Measurements from ENCODE around the gene KLRF2.

Gene KLRF2

DNA sequence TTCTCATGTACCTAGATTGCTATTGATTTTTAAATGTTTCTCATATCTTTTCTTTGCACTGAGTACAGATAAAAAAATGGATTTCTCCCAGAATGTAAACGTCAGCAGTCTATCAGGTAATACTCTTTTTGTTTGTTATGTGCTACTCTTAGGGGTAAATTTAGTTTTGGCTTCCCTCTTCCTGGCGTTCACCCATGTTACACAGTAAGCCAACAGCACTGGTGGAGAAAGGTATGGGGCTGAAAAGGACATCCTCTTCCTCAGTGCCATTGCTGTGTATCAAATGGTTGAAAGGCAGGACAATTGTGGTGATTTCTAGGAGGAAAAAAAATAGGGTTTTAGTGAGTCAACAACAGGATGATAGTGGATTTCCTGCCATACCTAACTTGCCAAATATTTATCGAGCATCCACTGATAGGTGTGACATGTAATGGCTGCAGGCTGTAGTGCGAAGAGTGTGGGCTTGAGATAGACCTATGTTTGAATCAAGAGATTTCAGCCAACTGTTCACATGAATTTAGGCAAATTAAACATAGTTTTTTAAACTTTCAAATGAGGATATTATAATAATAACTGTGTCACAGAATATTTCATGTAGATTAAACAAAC is 7.5 kb downstream of the KLRF2 start:
- Histone ChIP-seq H3K27me3 (ENCODE audit: insufficient read depth, insufficient read length) (no peaks in the 10 kb centered on the region), H3K4me1 (ENCODE audit: insufficient read depth, insufficient read length) (no peaks in the 10 kb centered on the region), H3K9me3 (ENCODE audit: insufficient read depth, low read length) (no peaks in the 10 kb centered on the region), H3K4me3 (ENCODE audit: insufficient read length, low read depth) (no peak overlapping the region), H3K9ac (ENCODE audit: insufficient read length, low read depth) (no peak overlapping the region), H3K36me3 (ENCODE audit: insufficient read depth, insufficient read length, low read length) (no peaks in the 10 kb centered on the region)
- no peak for DNase-seq (ENCODE audit: low read depth, low spot score)
- TF ChIP-seq YY1 (IDR thresholded peaks at IDR 0.05; ENCODE audit: insufficient read depth, insufficient read length) (no peak), ZNF274 (IDR thresholded peaks at IDR 0.05; ENCODE audit: low read depth, low read length) (no peak), SUZ12 (IDR thresholded peaks at IDR 0.05; ENCODE audit: extremely low read depth, insufficient read depth, insufficient read length) (no peak)

DNA sequence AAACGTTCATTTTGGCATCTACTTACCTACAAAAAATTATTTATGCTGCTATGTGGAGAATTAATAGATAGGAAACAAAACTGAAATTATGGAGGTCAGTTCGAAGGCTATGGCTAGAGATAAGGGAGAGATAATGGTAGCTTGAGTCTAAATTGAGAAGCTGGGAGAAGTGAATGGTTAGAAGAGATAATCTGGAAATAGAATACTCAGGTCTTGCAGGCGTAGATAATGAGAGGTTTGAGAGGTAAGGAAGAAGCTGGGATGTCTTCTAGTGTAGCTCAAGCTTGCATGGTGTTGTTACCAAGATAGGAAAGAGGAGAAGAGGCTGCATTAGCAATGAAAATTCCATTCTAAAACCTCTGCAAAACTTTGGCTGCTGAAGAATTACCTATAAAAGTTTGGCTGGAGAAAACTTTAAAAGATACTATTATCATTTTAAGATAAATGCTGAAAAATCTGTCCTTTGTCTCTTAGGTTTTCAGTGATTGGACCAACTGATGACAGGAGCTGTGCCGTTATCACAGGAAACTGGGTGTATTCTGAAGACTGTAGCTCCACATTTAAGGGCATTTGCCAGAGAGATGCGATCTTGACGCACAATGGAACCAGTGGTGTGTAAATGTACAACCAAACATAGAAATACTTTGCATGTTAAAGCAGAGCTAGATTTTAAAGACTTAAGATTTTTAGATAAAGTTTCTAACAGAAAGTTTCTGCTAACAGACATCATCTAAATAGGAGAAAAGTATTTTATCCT is 14.1 kb downstream of the KLRF2 start:
- Histone ChIP-seq H3K27me3 (ENCODE audit: insufficient read depth, insufficient read length) (no peaks in the 10 kb centered on the region), H3K4me3 (ENCODE audit: insufficient read length, low read depth) (no peak overlapping the region), H3K9me3 (ENCODE audit: insufficient read depth, low read length) (no peaks in the 10 kb centered on the region), H3K36me3 (ENCODE audit: insufficient read depth, insufficient read length, low read length) (no peaks in the 10 kb centered on the region), H3K4me1 (ENCODE audit: insufficient read depth, insufficient read length) (no peaks in the 10 kb centered on the region), H3K9ac (ENCODE audit: insufficient read length, low read depth) (no peak overlapping the region)
- DNase-seq (ENCODE audit: low read depth, low spot score) = no peak
- no peak for TF ChIP-seq ZNF274 (IDR thresholded peaks at IDR 0.05; ENCODE audit: low read depth, low read length)
- no peak for TF ChIP-seq SUZ12 (IDR thresholded peaks at IDR 0.05; ENCODE audit: extremely low read depth, insufficient read depth, insufficient read length)
- TF ChIP-seq YY1 (IDR thresholded peaks at IDR 0.05; ENCODE audit: insufficient read depth, insufficient read length) = no peak

DNA sequence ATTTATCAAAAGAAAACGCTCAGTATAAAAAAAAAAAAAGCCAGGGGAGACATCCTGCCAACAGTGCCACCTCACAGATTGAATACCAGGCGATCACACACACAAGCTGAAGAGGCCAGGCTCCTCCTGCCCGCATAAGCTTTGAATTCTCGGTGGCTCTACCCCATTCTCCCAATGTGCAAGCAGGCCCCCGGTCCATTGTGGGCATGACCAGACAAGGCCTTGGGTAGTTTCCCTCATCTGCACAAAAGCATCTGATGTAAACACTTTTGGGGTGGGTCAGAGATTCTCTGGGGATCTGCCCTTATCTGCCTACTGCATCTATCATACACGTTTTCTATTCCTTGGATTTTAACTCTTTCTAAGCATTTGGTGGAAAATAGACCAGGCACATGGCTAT is 16.2 kb downstream of the KLRF2 start:
- Histone ChIP-seq H3K9me3 (ENCODE audit: insufficient read depth, low read length) (peaks cover 9% of the 10 kb centered on the region), H3K4me3 (ENCODE audit: insufficient read length, low read depth) (no peak overlapping the region), H3K27me3 (ENCODE audit: insufficient read depth, insufficient read length) (no peaks in the 10 kb centered on the region), H3K9ac (ENCODE audit: insufficient read length, low read depth) (no peak overlapping the region), H3K36me3 (ENCODE audit: insufficient read depth, insufficient read length, low read length) (no peaks in the 10 kb centered on the region), H3K4me1 (ENCODE audit: insufficient read depth, insufficient read length) (no peaks in the 10 kb centered on the region)
- no peak for TF ChIP-seq SUZ12 (IDR thresholded peaks at IDR 0.05; ENCODE audit: extremely low read depth, insufficient read depth, insufficient read length)
- no peak for TF ChIP-seq YY1 (IDR thresholded peaks at IDR 0.05; ENCODE audit: insufficient read depth, insufficient read length)
- TF ChIP-seq ZNF274 (IDR thresholded peaks at IDR 0.05; ENCODE audit: low read depth, low read length) = no peak
- no peak for DNase-seq (ENCODE audit: low read depth, low spot score)

DNA sequence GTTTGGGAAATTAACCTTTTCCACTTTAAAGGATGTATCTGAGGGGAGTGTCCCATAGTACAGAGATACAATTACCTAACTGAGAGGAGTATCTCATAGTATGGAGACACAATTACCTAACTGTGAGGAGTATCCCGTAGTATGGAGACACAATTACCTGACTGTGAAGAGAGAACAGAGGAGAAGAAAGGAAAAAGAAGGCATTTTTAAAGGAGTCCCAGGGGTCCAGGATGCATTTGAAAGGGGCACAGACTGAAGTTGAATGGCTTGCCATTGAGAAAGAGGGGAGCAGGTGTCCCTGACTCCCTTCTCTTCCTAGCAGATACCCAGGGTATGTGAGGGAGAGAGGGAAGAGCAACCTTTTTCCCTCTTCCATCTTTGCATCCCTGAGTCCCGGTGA is 17.9 kb downstream of the KLRF2 start:
- Histone ChIP-seq H3K9ac (ENCODE audit: insufficient read length, low read depth) (no peak overlapping the region), H3K27me3 (ENCODE audit: insufficient read depth, insufficient read length) (no peaks in the 10 kb centered on the region), H3K36me3 (ENCODE audit: insufficient read depth, insufficient read length, low read length) (no peaks in the 10 kb centered on the region), H3K4me1 (ENCODE audit: insufficient read depth, insufficient read length) (no peaks in the 10 kb centered on the region), H3K9me3 (ENCODE audit: insufficient read depth, low read length) (peaks cover 26% of the 10 kb centered on the region), H3K4me3 (ENCODE audit: insufficient read length, low read depth) (no peak overlapping the region)
- TF ChIP-seq YY1 (IDR thresholded peaks at IDR 0.05; ENCODE audit: insufficient read depth, insufficient read length) (no peak), ZNF274 (IDR thresholded peaks at IDR 0.05; ENCODE audit: low read depth, low read length) (no peak), SUZ12 (IDR thresholded peaks at IDR 0.05; ENCODE audit: extremely low read depth, insufficient read depth, insufficient read length) (no peak)
- no peak for DNase-seq (ENCODE audit: low read depth, low spot score)

DNA sequence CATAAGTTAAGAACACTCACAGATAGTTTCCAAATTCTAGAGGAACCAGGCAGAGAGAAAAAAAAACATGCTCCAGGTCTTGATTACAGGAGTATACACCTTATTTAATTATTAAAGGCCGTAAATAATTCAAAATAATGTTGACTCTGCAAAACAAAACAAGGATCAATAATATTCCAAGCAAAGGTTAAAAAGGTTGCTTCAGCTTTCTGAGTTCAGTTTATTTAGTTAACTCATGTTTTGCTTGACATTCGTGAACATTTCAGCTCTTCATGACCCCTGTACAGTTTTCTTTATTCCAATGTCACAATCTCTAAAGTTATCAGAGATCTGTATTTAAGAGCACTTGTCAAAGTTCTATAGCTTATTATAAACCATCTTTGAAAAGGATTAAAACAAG is 19.6 kb downstream of the KLRF2 start:
- Histone ChIP-seq H3K27me3 (ENCODE audit: insufficient read depth, insufficient read length) (no peaks in the 10 kb centered on the region), H3K4me3 (ENCODE audit: insufficient read length, low read depth) (no peak overlapping the region), H3K36me3 (ENCODE audit: insufficient read depth, insufficient read length, low read length) (no peaks in the 10 kb centered on the region), H3K4me1 (ENCODE audit: insufficient read depth, insufficient read length) (no peaks in the 10 kb centered on the region), H3K9ac (ENCODE audit: insufficient read length, low read depth) (no peak overlapping the region), H3K9me3 (ENCODE audit: insufficient read depth, low read length) (peaks cover 34% of the 10 kb centered on the region)
- TF ChIP-seq YY1 (IDR thresholded peaks at IDR 0.05; ENCODE audit: insufficient read depth, insufficient read length) = no peak
- TF ChIP-seq SUZ12 (IDR thresholded peaks at IDR 0.05; ENCODE audit: extremely low read depth, insufficient read depth, insufficient read length) = no peak
- no peak for TF ChIP-seq ZNF274 (IDR thresholded peaks at IDR 0.05; ENCODE audit: low read depth, low read length)
- DNase-seq (ENCODE audit: low read depth, low spot score) = no peak

DNA sequence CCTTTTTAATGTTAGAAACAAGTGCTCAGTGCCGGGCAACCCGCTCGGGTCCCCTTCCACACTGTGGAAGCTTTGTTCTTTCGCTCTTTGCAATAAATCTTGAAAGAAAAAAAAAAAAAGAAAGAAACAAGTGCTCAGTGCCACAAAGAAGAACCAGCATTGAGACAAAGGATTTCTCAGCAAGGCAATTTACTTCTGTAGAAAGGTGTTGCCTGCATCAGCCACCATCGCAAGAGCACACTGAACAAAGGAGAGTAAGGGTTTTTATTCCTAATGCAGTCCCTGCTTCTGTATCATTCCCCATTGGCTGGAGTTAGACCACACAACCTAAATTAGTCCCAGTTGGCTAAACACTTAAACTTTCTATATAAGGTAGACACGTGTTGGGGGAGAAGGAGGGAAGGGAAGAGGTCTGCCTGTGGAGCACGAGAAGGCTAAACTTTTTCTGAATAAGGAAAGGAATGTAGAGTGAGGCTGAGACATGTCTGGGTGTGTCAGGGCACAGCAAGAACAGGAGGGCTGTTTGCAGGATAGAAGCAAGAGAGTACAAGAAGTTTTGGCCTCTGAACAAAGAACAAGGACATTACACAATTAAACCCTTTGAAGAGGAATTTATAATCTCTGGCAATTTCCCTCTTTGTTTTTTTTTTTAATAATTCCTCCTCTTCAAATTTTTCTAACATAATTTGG is 21.4 kb downstream of the KLRF2 start:
- DNase-seq (ENCODE audit: low read depth, low spot score) = no peak
- Histone ChIP-seq H3K4me1 (ENCODE audit: insufficient read depth, insufficient read length) (no peaks in the 10 kb centered on the region), H3K36me3 (ENCODE audit: insufficient read depth, insufficient read length, low read length) (no peaks in the 10 kb centered on the region)

DNA sequence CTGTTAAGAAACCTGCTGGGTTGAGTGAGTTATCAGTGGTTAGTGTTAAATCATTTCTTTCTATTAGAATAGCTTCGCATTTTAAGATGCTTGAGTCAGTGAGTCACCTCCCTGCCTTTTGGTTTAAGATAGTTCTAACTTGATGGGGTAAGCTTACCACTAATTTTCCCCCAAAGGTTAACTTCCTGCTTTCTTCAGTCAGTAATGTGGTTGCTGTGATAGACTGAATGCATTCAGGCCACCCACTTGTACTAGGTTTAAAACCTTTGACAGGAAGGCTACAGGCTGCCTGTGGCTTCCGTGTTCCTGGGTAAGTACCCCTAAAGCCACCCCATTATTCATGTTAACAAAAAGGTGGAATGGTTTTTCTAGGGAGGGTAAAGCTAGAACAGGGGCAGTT is 25.6 kb downstream of the KLRF2 start:
- Histone ChIP-seq H3K9ac (ENCODE audit: insufficient read length, low read depth) (no peak overlapping the region), H3K27me3 (ENCODE audit: insufficient read depth, insufficient read length) (no peaks in the 10 kb centered on the region), H3K4me3 (ENCODE audit: insufficient read length, low read depth) (no peak overlapping the region), H3K9me3 (ENCODE audit: insufficient read depth, low read length) (peaks cover 84% of the 10 kb centered on the region), H3K4me1 (ENCODE audit: insufficient read depth, insufficient read length) (no peaks in the 10 kb centered on the region), H3K36me3 (ENCODE audit: insufficient read depth, insufficient read length, low read length) (no peaks in the 10 kb centered on the region)
- no peak for DNase-seq (ENCODE audit: low read depth, low spot score)
- no peak for TF ChIP-seq ZNF274 (IDR thresholded peaks at IDR 0.05; ENCODE audit: low read depth, low read length)
- no peak for TF ChIP-seq SUZ12 (IDR thresholded peaks at IDR 0.05; ENCODE audit: extremely low read depth, insufficient read depth, insufficient read length)
- TF ChIP-seq YY1 (IDR thresholded peaks at IDR 0.05; ENCODE audit: insufficient read depth, insufficient read length) = no peak

More for the DNA sequence above, 21.4 kb downstream of the KLRF2 start:
- Histone ChIP-seq H3K27me3 (ENCODE audit: insufficient read depth, insufficient read length) (no peaks in the 10 kb centered on the region), H3K4me3 (ENCODE audit: insufficient read length, low read depth) (no peak overlapping the region), H3K9me3 (ENCODE audit: insufficient read depth, low read length) (peaks cover 45% of the 10 kb centered on the region), H3K9ac (ENCODE audit: insufficient read length, low read depth) (no peak overlapping the region)
- TF ChIP-seq YY1 (IDR thresholded peaks at IDR 0.05; ENCODE audit: insufficient read depth, insufficient read length) = no peak
- no peak for TF ChIP-seq SUZ12 (IDR thresholded peaks at IDR 0.05; ENCODE audit: extremely low read depth, insufficient read depth, insufficient read length)
- no peak for TF ChIP-seq ZNF274 (IDR thresholded peaks at IDR 0.05; ENCODE audit: low read depth, low read length)
